Activated CD4-positive, alpha-beta T cell treated with anti-CD3 and anti-CD28 coated beads for 36 hours (primary cell): ENCODE data around the gene IL2RA. TPM values are rescaled to one million over a fixed set of nuclear protein-coding genes. Genes with fewer than 3 reads are reported as not detected.

Experiments
- ATAC-seq: fragments of 200-7000 bp; cut with Tn5 transposase; one replicate; pipeline ENCODE4 v1.10.0; 2021; ENCODE audit warnings: mild to moderate bottlenecking, moderate library complexity
- CTCF ChIA-PET: fragments of 350-600 bp; sonication (Branson Sonifier 250); formaldehyde crosslinking; loops from one replicate; lab custom pipeline; 2021; ENCODE audit warnings: antibody characterized with exemption; lab: Charles Lee
- POLR2A ChIA-PET: fragments of 350-600 bp; sonication (Branson Sonifier 250); formaldehyde crosslinking; loops from one replicate; lab custom pipeline; 2021; ENCODE audit warnings: antibody characterized with exemption, inconsistent platforms; lab: Charles Lee
- DNase-seq: peaks from one replicate; pipeline ENCODE4 v3.0.0-alpha.2; 2020
- H3K27ac Mint-ChIP-seq: one replicate; pipeline ENCODE4 v1.8.0; 2021; ENCODE audit warnings: mixed read lengths
- H3K27me3 Mint-ChIP-seq: one replicate; pipeline ENCODE4 v1.8.0; 2021; ENCODE audit warnings: mixed read lengths
- H3K36me3 Mint-ChIP-seq: one replicate; pipeline ENCODE4 v1.8.0; 2021; ENCODE audit warnings: low read depth, mixed read lengths
- H3K4me1 Mint-ChIP-seq: one replicate; pipeline ENCODE4 v1.8.0; 2021; ENCODE audit warnings: mixed read lengths
- H3K4me3 Mint-ChIP-seq: one replicate; pipeline ENCODE4 v1.8.0; 2021; ENCODE audit warnings: mild to moderate bottlenecking, moderate library complexity, mixed read lengths
- H3K9me3 Mint-ChIP-seq: one replicate; pipeline ENCODE4 v1.8.0; 2021; ENCODE audit warnings: low read depth, mixed read lengths
- intact Hi-C, 2 experiments: fragments of 100-400 bp; cut with DNase I in 1 of 2; cut with micrococcal nuclease in 1 of 2; formaldehyde crosslinking; loops; one replicate each; pipeline versions ENCODE4 v1.14.2 to v1.15.1; 2022 to 2024; cut with DNase I, micrococcal nuclease
- total RNA-seq, 2 experiments: library from RNA; stranded (reverse); gene quantifications; one replicate each; pipeline ENCODE4 v1.2.3, GENCODE V29; 2021

The IL2RA gene
- total RNA-seq, 2 experiments from 2014 or later, result 659 to 980 TPM

GRCh38 chr10:6034371-6034770 lies 27.8 kb downstream of the IL2RA start:
- Mint-ChIP-seq H3K4me3 (no peak overlapping the region), H3K27me3 (no peaks in the 10 kb centered on the region), H3K36me3 (peaks cover 92% of the 10 kb centered on the region), H3K4me1 (peaks cover 78% of the 10 kb centered on the region), H3K9me3 (peaks cover 7% of the 10 kb centered on the region), H3K27ac (peak overlapping the region; percentile 47)
- CTCF ChIA-PET, result interaction anchor here (0.6 to 2.0 kb wide), 5 partner anchors 16 to 466 kb away, joined by 4 to 10 read pairs (median 4); no protein-coding TSS in a partner anchor
- ATAC-seq (no peak), DNase-seq (no peak)
- intact Hi-C loops, result no loop called here
- POLR2A ChIA-PET, result interaction anchor here (1.1 kb wide), 1 partner anchor 21 kb away, joined by 3 read pairs; no protein-coding TSS in a partner anchor

- ChIA-PET POLR2A (interaction anchor here (0.6 to 1.1 kb wide), 2 partner anchors 21 to 87 kb away, joined by 3 to 5 read pairs; no protein-coding TSS in a partner anchor), CTCF (interaction anchor here (1.4 to 2.0 kb wide), 3 partner anchors 16 to 52 kb away, joined by 4 to 10 read pairs (median 7); no protein-coding TSS in a partner anchor)
Measured at GRCh38 chr10:6033954-6034353, 28.2 kb downstream of the IL2RA start.

GRCh38 chr10:6030940-6031339 lies 31.2 kb downstream of the IL2RA start:
- ChIA-PET POLR2A (interaction anchor here (0.5 kb wide), 1 partner anchor 308 kb away, joined by 3 read pairs; no protein-coding TSS in a partner anchor), CTCF (interaction anchor here (0.9 kb wide), 1 partner anchor 17 kb away, joined by 3 read pairs; no protein-coding TSS in a partner anchor)
- peaks cover 7% of the 10 kb centered on the region for H3K9me3 Mint-ChIP-seq
- peaks cover 58% of the 10 kb centered on the region for H3K4me1 Mint-ChIP-seq
- H3K36me3 Mint-ChIP-seq, result peaks cover 87% of the 10 kb centered on the region
- no peak for ATAC-seq
- peak overlapping the region; percentile 10 for H3K27ac Mint-ChIP-seq
- H3K4me3 Mint-ChIP-seq, result no peak overlapping the region
- DNase-seq, result no peak
- intact Hi-C loops, result no loop called here
- H3K27me3 Mint-ChIP-seq, result no peaks in the 10 kb centered on the region

More at GRCh38 chr10:6033954-6034353, 28.2 kb downstream of the IL2RA start:
- ATAC-seq, result no peak
- Mint-ChIP-seq H3K4me3 (no peak overlapping the region), H3K4me1 (peaks cover 73% of the 10 kb centered on the region), H3K36me3 (peaks cover 91% of the 10 kb centered on the region), H3K27ac (peak overlapping the region; percentile 29), H3K27me3 (no peaks in the 10 kb centered on the region), H3K9me3 (peaks cover 7% of the 10 kb centered on the region)
- intact Hi-C loops, result no loop called here
- peak; percentile 5 for DNase-seq

GRCh38 chr10:6030217-6030616 lies 31.9 kb downstream of the IL2RA start:
- Mint-ChIP-seq H3K36me3 (peaks cover 86% of the 10 kb centered on the region), H3K4me3 (peak overlapping the region; percentile 16), H3K9me3 (peaks cover 7% of the 10 kb centered on the region), H3K27me3 (no peaks in the 10 kb centered on the region), H3K27ac (no peak overlapping the region), H3K4me1 (peaks cover 51% of the 10 kb centered on the region)
- intact Hi-C loops, result no loop called here
- ChIA-PET CTCF (interaction anchor here (0.9 kb wide), 1 partner anchor 16 kb away, joined by 3 read pairs; no protein-coding TSS in a partner anchor), POLR2A (no interaction called here)
- DNase-seq (no peak), ATAC-seq (no peak)

GRCh38 chr10:6027929-6028328 lies 34.2 kb downstream of the IL2RA start:
- H3K27me3 Mint-ChIP-seq, result no peaks in the 10 kb centered on the region
- H3K4me1 Mint-ChIP-seq, result peaks cover 34% of the 10 kb centered on the region
- ATAC-seq, result no peak
- peaks cover 88% of the 10 kb centered on the region for H3K36me3 Mint-ChIP-seq
- CTCF ChIA-PET, result interaction anchor here (1.9 kb wide), 1 partner anchor 14 kb away, joined by 5 read pairs; no protein-coding TSS in a partner anchor
- POLR2A ChIA-PET, result no interaction called here
- H3K9me3 Mint-ChIP-seq, result peaks cover 7% of the 10 kb centered on the region
- DNase-seq, result no peak
- intact Hi-C loops, result no loop called here
- no peak overlapping the region for H3K4me3 Mint-ChIP-seq
- H3K27ac Mint-ChIP-seq, result peak overlapping the region; percentile 2

- POLR2A ChIA-PET, result interaction anchor here (0.7 kb wide), 1 partner anchor 58 kb away, joined by 6 read pairs; no protein-coding TSS in a partner anchor
- DNase-seq, result no peak
- peaks cover 38% of the 10 kb centered on the region for H3K4me1 Mint-ChIP-seq
Measured at GRCh38 chr10:6025683-6026255, 36.4 kb downstream of the IL2RA start.

GRCh38 chr10:6024334-6024682 lies 37.9 kb downstream of the IL2RA start:
- no peak for DNase-seq
- peaks cover 37% of the 10 kb centered on the region for H3K4me1 Mint-ChIP-seq
- ChIA-PET CTCF (no interaction called here), POLR2A (no interaction called here)
- H3K36me3 Mint-ChIP-seq, result peaks cover 92% of the 10 kb centered on the region
- intact Hi-C loops, result no loop called here
- H3K4me3 Mint-ChIP-seq, result no peak overlapping the region
- H3K27me3 Mint-ChIP-seq, result no peaks in the 10 kb centered on the region
- no peak overlapping the region for H3K27ac Mint-ChIP-seq
- ATAC-seq, result no peak
- no peaks in the 10 kb centered on the region for H3K9me3 Mint-ChIP-seq

More at GRCh38 chr10:6025683-6026255, 36.4 kb downstream of the IL2RA start:
- H3K36me3 Mint-ChIP-seq, result peaks cover 92% of the 10 kb centered on the region
- H3K4me3 Mint-ChIP-seq, result no peak overlapping the region
- peak overlapping the region; percentile 9 for H3K27ac Mint-ChIP-seq
- intact Hi-C loops, result no loop called here
- H3K9me3 Mint-ChIP-seq, result peaks cover 4% of the 10 kb centered on the region
- CTCF ChIA-PET, result interaction anchor here (0.7 to 0.8 kb wide), 2 partner anchors 250 to 602 kb away, joined by 3 to 4 read pairs; no protein-coding TSS in a partner anchor
- ATAC-seq, result no peak
- H3K27me3 Mint-ChIP-seq, result no peaks in the 10 kb centered on the region

- ATAC-seq (no peak), DNase-seq (no peak)
- H3K4me1 Mint-ChIP-seq, result peaks cover 42% of the 10 kb centered on the region
- ChIA-PET CTCF (interaction anchor here (1.0 to 1.4 kb wide), 2 partner anchors 14 to 24 kb away, joined by 3 to 4 read pairs; no protein-coding TSS in a partner anchor), POLR2A (no interaction called here)
- H3K9me3 Mint-ChIP-seq, result no peaks in the 10 kb centered on the region
- peaks cover 94% of the 10 kb centered on the region for H3K36me3 Mint-ChIP-seq
- no peak overlapping the region for H3K4me3 Mint-ChIP-seq
- intact Hi-C loops, result no loop called here
- no peaks in the 10 kb centered on the region for H3K27me3 Mint-ChIP-seq
- no peak overlapping the region for H3K27ac Mint-ChIP-seq
Measured at GRCh38 chr10:6023661-6024333, 38.4 kb downstream of the IL2RA start.

- no peaks in the 10 kb centered on the region for H3K9me3 Mint-ChIP-seq
- DNase-seq (no peak), ATAC-seq (no peak)
- peaks cover 93% of the 10 kb centered on the region for H3K36me3 Mint-ChIP-seq
- H3K4me3 Mint-ChIP-seq, result no peak overlapping the region
- H3K27me3 Mint-ChIP-seq, result no peaks in the 10 kb centered on the region
- H3K27ac Mint-ChIP-seq, result peak overlapping the region; percentile 55
- ChIA-PET CTCF (interaction anchor here (0.6 to 1.4 kb wide), 3 partner anchors 12 to 27 kb away, joined by 3 to 4 read pairs (median 3); no protein-coding TSS in a partner anchor), POLR2A (no interaction called here)
- peaks cover 39% of the 10 kb centered on the region for H3K4me1 Mint-ChIP-seq
- intact Hi-C loops, result no loop called here
Measured at GRCh38 chr10:6022660-6023059, 39.5 kb downstream of the IL2RA start.

GRCh38 chr10:6020826-6021225 lies 41.3 kb downstream of the IL2RA start:
- POLR2A ChIA-PET, result no interaction called here

GRCh38 chr10:6019796-6020195 lies 42.4 kb downstream of the IL2RA start:
- no peaks in the 10 kb centered on the region for H3K9me3 Mint-ChIP-seq
- H3K4me1 Mint-ChIP-seq, result peaks cover 56% of the 10 kb centered on the region
- ATAC-seq (peak; percentile 5), DNase-seq (no peak)
- H3K36me3 Mint-ChIP-seq, result peaks cover 94% of the 10 kb centered on the region
- H3K4me3 Mint-ChIP-seq, result no peak overlapping the region
- ChIA-PET POLR2A (no interaction called here), CTCF (interaction anchor here (0.7 kb wide), 1 partner anchor 37 kb away, joined by 3 read pairs; no protein-coding TSS in a partner anchor)
- no peaks in the 10 kb centered on the region for H3K27me3 Mint-ChIP-seq
- intact Hi-C loops, result no loop called here
- H3K27ac Mint-ChIP-seq, result peak overlapping the region; percentile 76

More at GRCh38 chr10:6020826-6021225, 41.3 kb downstream of the IL2RA start:
- Mint-ChIP-seq H3K4me1 (peaks cover 46% of the 10 kb centered on the region), H3K27me3 (no peaks in the 10 kb centered on the region), H3K4me3 (no peak overlapping the region), H3K27ac (no peak overlapping the region), H3K36me3 (peaks cover 93% of the 10 kb centered on the region), H3K9me3 (no peaks in the 10 kb centered on the region)
- ATAC-seq (no peak), DNase-seq (no peak)
- CTCF ChIA-PET, result no interaction called here
- intact Hi-C loops, result no loop called here
